SK-N-SH (cell line): Measurements from ENCODE around the gene RNF214.

ENCODE experiments used
- CHD2 ChIP-seq: fragments of 150-350 bp; IDR thresholded peaks from 2 replicates; pipeline ENCODE4 v1.6.1; 2018; ENCODE audit warnings: low read length; ENCODE audit not compliant: partially characterized antibody
- EZH2phosphoT487 ChIP-seq: fragments of 200-600 bp; sonication (generic); IDR thresholded peaks from 2 replicates; pipeline ENCODE4 v1.6.1; 2017; ENCODE audit warnings: low read depth, mixed run types, mild to moderate bottlenecking, antibody characterized with exemption, moderate library complexity, borderline replicate concordance
- GABPA ChIP-seq: IDR thresholded peaks from 2 replicates; pipeline ENCODE4 v1.4.0; 2012; ENCODE audit warnings: low read depth, mild to moderate bottlenecking
- PBX3 ChIP-seq: IDR thresholded peaks from 2 replicates; pipeline ENCODE4; 2012
- TAF1 ChIP-seq: IDR thresholded peaks from 2 replicates; pipeline ENCODE4 v1.6.1; 2012; ENCODE audit warnings: low read depth, mild to moderate bottlenecking, low read length, moderate library complexity, borderline replicate concordance
- TCF12 ChIP-seq: IDR thresholded peaks from 2 replicates; pipeline ENCODE4 v1.4.0; 2012
- TEAD4 ChIP-seq: IDR thresholded peaks from 2 replicates; pipeline ENCODE4 v1.4.0; 2012; ENCODE audit warnings: mild to moderate bottlenecking, borderline replicate concordance; ENCODE audit not compliant: insufficient read depth
- YY1 ChIP-seq: IDR thresholded peaks from 2 replicates; pipeline ENCODE4 v1.4.0; 2012; ENCODE audit warnings: low read depth, mild to moderate bottlenecking
- TF ChIP-seq, protein P1 (sequence below): fragments of 150-350 bp; IDR thresholded peaks from 2 replicates; pipeline ENCODE4 v1.6.1; 2017; ENCODE audit warnings: antibody characterized with exemption, low read length, low read depth, borderline replicate concordance
- TF ChIP-seq, protein P2 (sequence below): IDR thresholded peaks from 2 replicates; pipeline ENCODE4 v1.4.0; 2012; ENCODE audit warnings: low read depth, borderline replicate concordance
- TF ChIP-seq, protein P3 (sequence below): fragments of 200-600 bp; sonication (generic); IDR thresholded peaks from 2 replicates; pipeline ENCODE4 v1.6.1; 2017; ENCODE audit warnings: antibody characterized with exemption, mild to moderate bottlenecking, moderate library complexity

DNA sequence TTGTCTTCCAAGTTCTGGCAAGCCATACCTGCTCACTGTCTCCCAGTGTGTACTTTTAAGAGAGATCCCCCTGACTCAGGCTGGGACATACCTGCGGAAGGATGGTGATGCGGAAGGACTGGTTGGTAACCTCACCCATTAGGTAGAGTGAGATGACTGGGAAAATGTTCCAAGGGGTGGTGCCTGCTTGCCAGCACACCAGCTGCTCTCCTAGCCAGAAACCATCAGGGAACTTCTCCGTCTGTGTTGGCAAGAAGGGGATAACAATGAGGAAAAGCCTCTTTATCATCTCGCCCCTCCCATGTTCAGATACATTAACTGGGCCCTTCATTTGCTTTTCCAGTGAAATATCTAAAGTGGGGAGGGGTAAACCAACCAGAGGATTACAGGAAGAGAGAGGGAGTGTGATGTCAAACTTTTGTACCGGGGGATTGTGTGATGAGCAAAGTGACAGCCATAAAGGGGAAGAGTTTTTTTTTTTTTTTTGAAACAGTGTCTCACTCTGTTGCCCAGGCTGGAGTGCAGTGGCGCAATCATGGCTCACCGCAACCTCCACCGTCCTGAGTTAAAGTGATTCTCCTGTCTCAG lies 58.4 kb downstream of the RNF214 start, which contains the start of gene BACE1-AS:
- TF ChIP-seq YY1 (no peak), CHD2 (no peak), EZH2phosphoT487 (no peak), TAF1 (no peak), TCF12 (no peak), GABPA (no peak), PBX3 (no peak), TEAD4 (no peak)
- TF ChIP-seq, protein P1, sequence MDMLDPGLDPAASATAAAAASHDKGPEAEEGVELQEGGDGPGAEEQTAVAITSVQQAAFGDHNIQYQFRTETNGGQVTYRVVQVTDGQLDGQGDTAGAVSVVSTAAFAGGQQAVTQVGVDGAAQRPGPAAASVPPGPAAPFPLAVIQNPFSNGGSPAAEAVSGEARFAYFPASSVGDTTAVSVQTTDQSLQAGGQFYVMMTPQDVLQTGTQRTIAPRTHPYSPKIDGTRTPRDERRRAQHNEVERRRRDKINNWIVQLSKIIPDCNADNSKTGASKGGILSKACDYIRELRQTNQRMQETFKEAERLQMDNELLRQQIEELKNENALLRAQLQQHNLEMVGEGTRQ, result no peak
- TF ChIP-seq, protein P2, sequence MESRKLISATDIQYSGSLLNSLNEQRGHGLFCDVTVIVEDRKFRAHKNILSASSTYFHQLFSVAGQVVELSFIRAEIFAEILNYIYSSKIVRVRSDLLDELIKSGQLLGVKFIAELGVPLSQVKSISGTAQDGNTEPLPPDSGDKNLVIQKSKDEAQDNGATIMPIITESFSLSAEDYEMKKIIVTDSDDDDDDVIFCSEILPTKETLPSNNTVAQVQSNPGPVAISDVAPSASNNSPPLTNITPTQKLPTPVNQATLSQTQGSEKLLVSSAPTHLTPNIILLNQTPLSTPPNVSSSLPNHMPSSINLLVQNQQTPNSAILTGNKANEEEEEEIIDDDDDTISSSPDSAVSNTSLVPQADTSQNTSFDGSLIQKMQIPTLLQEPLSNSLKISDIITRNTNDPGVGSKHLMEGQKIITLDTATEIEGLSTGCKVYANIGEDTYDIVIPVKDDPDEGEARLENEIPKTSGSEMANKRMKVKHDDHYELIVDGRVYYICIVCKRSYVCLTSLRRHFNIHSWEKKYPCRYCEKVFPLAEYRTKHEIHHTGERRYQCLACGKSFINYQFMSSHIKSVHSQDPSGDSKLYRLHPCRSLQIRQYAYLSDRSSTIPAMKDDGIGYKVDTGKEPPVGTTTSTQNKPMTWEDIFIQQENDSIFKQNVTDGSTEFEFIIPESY, result no peak
- TF ChIP-seq, protein P3, sequence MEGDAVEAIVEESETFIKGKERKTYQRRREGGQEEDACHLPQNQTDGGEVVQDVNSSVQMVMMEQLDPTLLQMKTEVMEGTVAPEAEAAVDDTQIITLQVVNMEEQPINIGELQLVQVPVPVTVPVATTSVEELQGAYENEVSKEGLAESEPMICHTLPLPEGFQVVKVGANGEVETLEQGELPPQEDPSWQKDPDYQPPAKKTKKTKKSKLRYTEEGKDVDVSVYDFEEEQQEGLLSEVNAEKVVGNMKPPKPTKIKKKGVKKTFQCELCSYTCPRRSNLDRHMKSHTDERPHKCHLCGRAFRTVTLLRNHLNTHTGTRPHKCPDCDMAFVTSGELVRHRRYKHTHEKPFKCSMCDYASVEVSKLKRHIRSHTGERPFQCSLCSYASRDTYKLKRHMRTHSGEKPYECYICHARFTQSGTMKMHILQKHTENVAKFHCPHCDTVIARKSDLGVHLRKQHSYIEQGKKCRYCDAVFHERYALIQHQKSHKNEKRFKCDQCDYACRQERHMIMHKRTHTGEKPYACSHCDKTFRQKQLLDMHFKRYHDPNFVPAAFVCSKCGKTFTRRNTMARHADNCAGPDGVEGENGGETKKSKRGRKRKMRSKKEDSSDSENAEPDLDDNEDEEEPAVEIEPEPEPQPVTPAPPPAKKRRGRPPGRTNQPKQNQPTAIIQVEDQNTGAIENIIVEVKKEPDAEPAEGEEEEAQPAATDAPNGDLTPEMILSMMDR, result no peak
